HepG2 (cell line): ENCODE data around the gene USP40. TPM values are rescaled to one million over a fixed set of nuclear protein-coding genes. Genes with fewer than 3 reads are reported as not detected.

Experiments used
- ATAC-seq: fragments of 200-7000 bp; cut with Tn5 transposase; 3 replicates; pipeline ENCODE4 v1.9.1; 2020; ENCODE audit warnings: mild to moderate bottlenecking, moderate library complexity
- BruUV-seq: library from RNA; stranded (reverse); fragments of 400-500 nt; replicated peaks from 2 replicates; lab custom pipeline; 2021; lab: Mats Ljungman, UMichigan
- CTCF ChIA-PET: fragments of 300-600 bp; formaldehyde crosslinking; extraction: SDS; loops from one replicate; lab custom pipeline; 2021; ENCODE audit warnings: low total read pairs, inconsistent platforms, low intra/inter-chr PET ratio; lab: Yijun Ruan, JAX
- POLR2A ChIA-PET: fragments of 350-600 bp; sonication (Branson Sonifier 250); formaldehyde crosslinking; loops from one replicate; lab custom pipeline; 2020; ENCODE audit warnings: antibody characterized with exemption, inconsistent platforms; lab: Yijun Ruan, JAX
- DNase-seq: peaks from one replicate; pipeline ENCODE4 v3.0.0-alpha.2; 2015; ENCODE audit warnings: low spot score
- FAIRE-seq: peaks from 3 replicates; lab custom pipeline; 2011; peaks lifted over from hg19 to GRCh38; lab: Jason Lieb, UNC
- H2AFZ ChIP-seq: one replicate; pipeline ENCODE4 v1.6.1; 2011; ENCODE audit warnings: low read length, inconsistent platforms
- H3K27ac ChIP-seq: fragments of 300-600 bp; 3 replicates; pipeline ENCODE4 v1.8.0; 2011; ENCODE audit warnings: mixed run types, mild to moderate bottlenecking, mixed read lengths, low read length, inconsistent platforms; ENCODE audit not compliant: insufficient read depth; ENCODE audit errors: extremely low read length
- H3K27me3 ChIP-seq, 2 experiments: fragments of 200-600 bp in 1 of 2; 2 replicates in 1 of 2; 3 replicates in 1 of 2; pipeline versions ENCODE4 v1.6.0 to v1.8.0; 2011; ENCODE audit warnings: low read length in 2 of 2, mild to moderate bottlenecking in 2 of 2, moderate library complexity in 2 of 2, inconsistent platforms in 1 of 2; ENCODE audit not compliant: insufficient read depth in 2 of 2, control insufficient read depth in 1 of 2
- H3K36me3 ChIP-seq, 2 experiments: fragments of 200-600 bp in 1 of 2; replicated peaks in 1 of 2; 2 replicates in 1 of 2; 3 replicates in 1 of 2; pipeline versions ENCODE4 v1.5.1 to v1.8.0; 2011; ENCODE audit warnings: low read length in 2 of 2, inconsistent platforms in 1 of 2; ENCODE audit not compliant: insufficient read depth in 2 of 2, control insufficient read depth in 1 of 2
- H3K4me1 ChIP-seq: 2 replicates; pipeline ENCODE4 v1.5.1; 2012; ENCODE audit warnings: low read length, inconsistent platforms; ENCODE audit not compliant: insufficient read depth
- H3K4me2 ChIP-seq: 2 replicates; pipeline ENCODE4 v1.6.0; 2011; ENCODE audit warnings: low read depth, low read length, inconsistent platforms
- H3K4me3 ChIP-seq, 3 experiments: fragments of 200-600 bp in 1 of 3; sonication (generic), shearing (Covaris generic) in 1 of 3; replicated peaks in 1 of 3; 2 replicates each; pipeline ENCODE4 v1.5.1; 2011 to 2016; ENCODE audit warnings: low read length in 3 of 3, inconsistent platforms in 2 of 3, low read depth in 2 of 3, mild to moderate bottlenecking in 2 of 3, control low read depth in 1 of 3, mixed read lengths in 1 of 3; ENCODE audit not compliant: insufficient read depth in 1 of 3
- H3K79me2 ChIP-seq: one replicate; pipeline ENCODE4 v1.6.1; 2011; ENCODE audit warnings: low read length, inconsistent platforms; ENCODE audit not compliant: insufficient read depth
- H3K9ac ChIP-seq: 2 replicates; pipeline ENCODE4 v1.6.0; 2011; ENCODE audit warnings: mild to moderate bottlenecking, low read depth, low read length, inconsistent platforms; ENCODE audit not compliant: insufficient read depth
- H3K9me3 ChIP-seq: 2 replicates; pipeline ENCODE4 v1.5.1; 2012; ENCODE audit warnings: mild to moderate bottlenecking, low read length
- H4K20me1 ChIP-seq: 2 replicates; pipeline ENCODE4 v1.6.0; 2011; ENCODE audit warnings: inconsistent platforms, mild to moderate bottlenecking, low read length, moderate library complexity; ENCODE audit not compliant: insufficient read depth
- ARNT2 ChIP-seq: sonication (generic); formaldehyde crosslinking; IDR thresholded peaks from 2 replicates; pipeline ENCODE4 v1.8.0; 2022; ENCODE audit warnings: mild to moderate bottlenecking, low read depth, missing genetic modification reagents, moderate library complexity
- DRAP1 ChIP-seq: IDR thresholded peaks from 2 replicates; pipeline ENCODE4 v1.6.1; 2016; ENCODE audit warnings: missing genetic modification reagents, missing compliant biosample characterization
- EED ChIP-seq: sonication (generic); formaldehyde crosslinking; IDR thresholded peaks from 2 replicates; pipeline ENCODE4 v1.5.0; 2020; ENCODE audit warnings: mild to moderate bottlenecking, missing genetic modification reagents
- ERF ChIP-seq: IDR thresholded peaks from 2 replicates; pipeline ENCODE4 v1.6.1; 2018; ENCODE audit warnings: missing biosample characterization, missing genetic modification reagents
- FOXJ3 ChIP-seq: sonication (generic); formaldehyde crosslinking; IDR thresholded peaks from 2 replicates; pipeline ENCODE4 v1.4.0; 2020; ENCODE audit warnings: missing genetic modification reagents, mild to moderate bottlenecking, borderline replicate concordance
- MIXL1 ChIP-seq: IDR thresholded peaks from 2 replicates; pipeline ENCODE4 v1.6.1; 2016
- MXD3 ChIP-seq: IDR thresholded peaks from 2 replicates; pipeline ENCODE4 v1.6.1; 2016; ENCODE audit warnings: mild to moderate bottlenecking, missing biosample characterization, missing genetic modification reagents
- NFKBIZ ChIP-seq: IDR thresholded peaks from 2 replicates; pipeline ENCODE4 v1.6.1; 2018; ENCODE audit warnings: missing genetic modification reagents, missing compliant biosample characterization
- RAD21 ChIP-seq: fragments of 450-650 bp; formaldehyde crosslinking; IDR thresholded peaks from 2 replicates; pipeline ENCODE4 v1.5.0; 2020; ENCODE audit warnings: mild to moderate bottlenecking
- TSC22D2 ChIP-seq: sonication (generic); formaldehyde crosslinking; IDR thresholded peaks from 2 replicates; pipeline ENCODE4 v1.5.1; 2020; ENCODE audit warnings: missing genetic modification reagents, mild to moderate bottlenecking, borderline replicate concordance
- ZNF225 ChIP-seq: sonication (generic); formaldehyde crosslinking; IDR thresholded peaks from 2 replicates; pipeline ENCODE4 v1.4.0; 2020; ENCODE audit warnings: mild to moderate bottlenecking, missing genetic modification reagents
- ZNF570 ChIP-seq: sonication (generic); formaldehyde crosslinking; IDR thresholded peaks from 2 replicates; pipeline ENCODE4 v1.4.0; 2020; ENCODE audit warnings: mild to moderate bottlenecking, missing genetic modification reagents, borderline replicate concordance
- ZNF572 ChIP-seq: sonication (generic); formaldehyde crosslinking; IDR thresholded peaks from 2 replicates; pipeline ENCODE4 v1.5.1; 2020; ENCODE audit warnings: mild to moderate bottlenecking, missing genetic modification reagents
- ZNF687 ChIP-seq: sonication (generic); formaldehyde crosslinking; IDR thresholded peaks from 2 replicates; pipeline ENCODE4 v1.5.1; 2020; ENCODE audit warnings: mild to moderate bottlenecking, missing genetic modification reagents, moderate library complexity
- ZNF720 ChIP-seq: sonication (generic); formaldehyde crosslinking; IDR thresholded peaks from 2 replicates; pipeline ENCODE4 v1.4.0; 2020; ENCODE audit warnings: missing genetic modification reagents
- ZUFSP ChIP-seq: sonication (generic); formaldehyde crosslinking; IDR thresholded peaks from 2 replicates; pipeline ENCODE4 v1.9.0; 2021; ENCODE audit warnings: missing genetic modification reagents, mild to moderate bottlenecking, borderline replicate concordance
- WGBS: methylation state at CpG from one replicate; pipeline ENCODE4 v1.1.6; 2017; ENCODE audit warnings: low lambda C conversion rate; 5-methylcytosine and 5-hydroxymethylcytosine counted together
- in situ Hi-C: cut with HindIII; loops from 2 replicates; pipeline ENCODE4 v1.10.0; 2017; ENCODE audit warnings: low pct_unique_long_range_greater_than_20kb; ENCODE audit not compliant: extremely low pct_ligation_motif_present
- intact Hi-C: fragments of 100-400 bp; cut with micrococcal nuclease; formaldehyde crosslinking; loops from one replicate; pipeline ENCODE4 v1.10.0; 2022; ENCODE audit not compliant: unreplicated experiment
- polyA plus RNA-seq, 8 experiments: library from polyadenylated mRNA; depleted of rRNA in 3 of 8; stranded (reverse) in 7 of 8; unstranded in 1 of 8; fragments of >200 nt; fragmentation: Illumina TruSeq in 4 of 8; extraction: Trizol in 4 of 8; gene quantifications; 2 replicates each; pipeline versions ENCODE4 v1.2.1 to v1.2.3, GENCODE V29; 2011 to 2016; ENCODE audit warnings: low read depth in 4 of 8, missing spikeins in 1 of 8, mixed read lengths in 1 of 8; ENCODE audit not compliant: insufficient read depth in 1 of 8
- total RNA-seq, 5 experiments: library from RNA; depleted of rRNA; stranded (reverse); fragments of >200 nt; fragmentation: Illumina TruSeq; extraction: Trizol; gene quantifications; 2 replicates each; pipeline ENCODE4 v1.2.3, GENCODE V29; 2016; ENCODE audit warnings: low read depth in 1 of 5
- TF ChIP-seq, protein P1 (sequence below): sonication (generic); IDR thresholded peaks from 2 replicates; pipeline ENCODE4 v1.6.1; 2016; ENCODE audit warnings: low read depth, borderline replicate concordance

The USP40 gene
- total and polyA plus RNA-seq, 2 of the 13 experiments (the other 11 are each of a cell fraction or from before 2014, with no cell fraction given): 41.0 to 46.3 TPM

- H3K27me3 ChIP-seq: no peaks in the 10 kb centered on the region
- DNase-seq (no peak), FAIRE-seq (no peak), ATAC-seq (no peak)
- intact Hi-C loops: no loop called here
- no peak overlapping the region for H3K4me3 ChIP-seq
- WGBS: 96% methylated on average over 11 of the region's 11 CpGs
- H3K36me3 ChIP-seq: peaks cover 39 to 79% of the 10 kb centered on the region in 2 experiments
- CTCF ChIA-PET: no interaction called here
- no peaks in the 10 kb centered on the region for H3K9me3 ChIP-seq
- no peaks in the 10 kb centered on the region for H3K79me2 ChIP-seq
- no peaks in the 10 kb centered on the region for H4K20me1 ChIP-seq
- TF ChIP-seq EED (no peak), NFKBIZ (CRISPR knock-in tag) (no peak), MIXL1 (no peak), ZUFSP (no peak), ARNT2 (CRISPR knock-in tag) (no peak), ERF (no peak), ZNF572 (no peak), MXD3 (CRISPR knock-in tag) (no peak), ZNF570 (CRISPR knock-in tag) (no peak), FOXJ3 (no peak), TSC22D2 (CRISPR knock-in tag) (no peak), ZNF720 (CRISPR knock-in tag) (no peak), ZNF687 (CRISPR knock-in tag) (no peak), DRAP1 (CRISPR knock-in tag) (no peak), ZNF225 (no peak), RAD21 (CRISPR knock-in tag) (no peak)
- TF ChIP-seq, protein P1, sequence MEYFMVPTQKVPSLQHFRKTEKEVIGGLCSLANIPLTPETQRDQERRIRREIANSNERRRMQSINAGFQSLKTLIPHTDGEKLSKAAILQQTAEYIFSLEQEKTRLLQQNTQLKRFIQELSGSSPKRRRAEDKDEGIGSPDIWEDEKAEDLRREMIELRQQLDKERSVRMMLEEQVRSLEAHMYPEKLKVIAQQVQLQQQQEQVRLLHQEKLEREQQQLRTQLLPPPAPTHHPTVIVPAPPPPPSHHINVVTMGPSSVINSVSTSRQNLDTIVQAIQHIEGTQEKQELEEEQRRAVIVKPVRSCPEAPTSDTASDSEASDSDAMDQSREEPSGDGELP: no peak
- no peak overlapping the region for H3K4me2 ChIP-seq
- H3K9ac ChIP-seq: no peak overlapping the region
- no peak overlapping the region for H3K27ac ChIP-seq
- peaks cover 16% of the 10 kb centered on the region for H3K4me1 ChIP-seq
- POLR2A ChIA-PET: no interaction called here
- H2AFZ ChIP-seq: no peak overlapping the region
- in situ Hi-C loops: no loop called here
- BruUV-seq: no TSS peak
Measured at GRCh38 chr2:233456111-233456510, 110.5 kb downstream of the USP40 start.
